ENCODE results near the gene JAZF1. TPM values are rescaled to one million over a fixed set of nuclear protein-coding genes. Genes with fewer than 3 reads are reported as not detected.

The JAZF1 gene
- total RNA-seq, 1 donor from 2014 or later: 6.4 TPM

GRCh38 chr7:28192786-28193585 lies 12.4 kb upstream of the JAZF1 start:
- Mint-ChIP-seq H3K27me3 (peaks cover 53% of the 10 kb centered on the region), H3K4me1 (ENCODE audit: low read depth) (peaks cover 4% of the 10 kb centered on the region), H3K36me3 (ENCODE audit: insufficient read depth) (no peaks in the 10 kb centered on the region), H3K4me3 (ENCODE audit: low read depth) (no peak overlapping the region), H3K9me3 (ENCODE audit: low read depth) (no peaks in the 10 kb centered on the region), H3K27ac (no peak overlapping the region)
- TF ChIP-seq, protein P1, sequence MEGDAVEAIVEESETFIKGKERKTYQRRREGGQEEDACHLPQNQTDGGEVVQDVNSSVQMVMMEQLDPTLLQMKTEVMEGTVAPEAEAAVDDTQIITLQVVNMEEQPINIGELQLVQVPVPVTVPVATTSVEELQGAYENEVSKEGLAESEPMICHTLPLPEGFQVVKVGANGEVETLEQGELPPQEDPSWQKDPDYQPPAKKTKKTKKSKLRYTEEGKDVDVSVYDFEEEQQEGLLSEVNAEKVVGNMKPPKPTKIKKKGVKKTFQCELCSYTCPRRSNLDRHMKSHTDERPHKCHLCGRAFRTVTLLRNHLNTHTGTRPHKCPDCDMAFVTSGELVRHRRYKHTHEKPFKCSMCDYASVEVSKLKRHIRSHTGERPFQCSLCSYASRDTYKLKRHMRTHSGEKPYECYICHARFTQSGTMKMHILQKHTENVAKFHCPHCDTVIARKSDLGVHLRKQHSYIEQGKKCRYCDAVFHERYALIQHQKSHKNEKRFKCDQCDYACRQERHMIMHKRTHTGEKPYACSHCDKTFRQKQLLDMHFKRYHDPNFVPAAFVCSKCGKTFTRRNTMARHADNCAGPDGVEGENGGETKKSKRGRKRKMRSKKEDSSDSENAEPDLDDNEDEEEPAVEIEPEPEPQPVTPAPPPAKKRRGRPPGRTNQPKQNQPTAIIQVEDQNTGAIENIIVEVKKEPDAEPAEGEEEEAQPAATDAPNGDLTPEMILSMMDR (IDR thresholded peaks at IDR 0.05; ENCODE audit: unreplicated experiment): no peak
- no peak for DNase-seq (ENCODE audit: low spot score, unreplicated experiment)

GRCh38 chr7:28191751-28192150 lies 11.2 kb upstream of the JAZF1 start:
- H3K27me3 Mint-ChIP-seq: peaks cover 62% of the 10 kb centered on the region
- peaks cover 4% of the 10 kb centered on the region for H3K4me1 Mint-ChIP-seq (ENCODE audit: low read depth)
- no peak overlapping the region for H3K27ac Mint-ChIP-seq
- DNase-seq (ENCODE audit: low spot score, unreplicated experiment): no peak
- TF ChIP-seq, protein P1 (IDR thresholded peaks at IDR 0.05; ENCODE audit: unreplicated experiment): no peak
- no peaks in the 10 kb centered on the region for H3K9me3 Mint-ChIP-seq (ENCODE audit: low read depth)
- no peaks in the 10 kb centered on the region for H3K36me3 Mint-ChIP-seq (ENCODE audit: insufficient read depth)
- no peak overlapping the region for H3K4me3 Mint-ChIP-seq (ENCODE audit: low read depth)

GRCh38 chr7:28191184-28191583 lies 10.6 kb upstream of the JAZF1 start:
- TF ChIP-seq, protein P1 (IDR thresholded peaks at IDR 0.05; ENCODE audit: unreplicated experiment): no peak
- Mint-ChIP-seq H3K4me3 (ENCODE audit: low read depth) (no peak overlapping the region), H3K4me1 (ENCODE audit: low read depth) (peaks cover 4% of the 10 kb centered on the region), H3K36me3 (ENCODE audit: insufficient read depth) (no peaks in the 10 kb centered on the region), H3K27me3 (peaks cover 63% of the 10 kb centered on the region), H3K9me3 (ENCODE audit: low read depth) (no peaks in the 10 kb centered on the region), H3K27ac (no peak overlapping the region)
- no peak for DNase-seq (ENCODE audit: low spot score, unreplicated experiment)

- TF ChIP-seq, protein P1 (IDR thresholded peaks at IDR 0.05; ENCODE audit: unreplicated experiment): no peak
- Mint-ChIP-seq H3K4me1 (ENCODE audit: low read depth) (peaks cover 4% of the 10 kb centered on the region), H3K4me3 (ENCODE audit: low read depth) (no peak overlapping the region), H3K27ac (no peak overlapping the region), H3K9me3 (ENCODE audit: low read depth) (no peaks in the 10 kb centered on the region), H3K27me3 (peaks cover 61% of the 10 kb centered on the region), H3K36me3 (ENCODE audit: insufficient read depth) (no peaks in the 10 kb centered on the region)
- no peak for DNase-seq (ENCODE audit: low spot score, unreplicated experiment)
These were observed 9.6 kb upstream of the JAZF1 start for GRCh38 chr7:28190077-28190710.

DNA sequence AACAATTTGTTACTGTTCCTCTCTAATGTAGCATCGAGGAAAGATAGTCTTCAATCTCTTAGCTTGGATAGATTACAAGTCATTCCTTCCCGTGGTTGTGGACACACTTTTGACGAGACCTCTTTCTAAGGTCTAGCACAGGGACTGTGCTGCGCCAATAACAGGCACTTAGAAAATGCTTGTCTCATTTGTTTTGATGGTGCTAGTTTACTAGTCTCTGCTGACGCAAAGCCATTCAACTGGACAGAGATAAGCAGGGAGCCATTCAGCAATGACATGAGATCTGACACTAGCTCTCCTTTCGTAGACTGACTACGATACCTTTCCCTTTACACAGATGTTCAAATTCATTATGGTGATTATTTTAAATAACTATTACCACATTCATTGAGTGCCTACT lies 6.4 kb upstream of the JAZF1 start:
- Mint-ChIP-seq H3K4me3 (ENCODE audit: low read depth) (no peak overlapping the region), H3K27me3 (peaks cover 79% of the 10 kb centered on the region), H3K27ac (no peak overlapping the region), H3K9me3 (ENCODE audit: low read depth) (no peaks in the 10 kb centered on the region), H3K4me1 (ENCODE audit: low read depth) (peaks cover 4% of the 10 kb centered on the region), H3K36me3 (ENCODE audit: insufficient read depth) (no peaks in the 10 kb centered on the region)
- TF ChIP-seq, protein P1 (IDR thresholded peaks at IDR 0.05; ENCODE audit: unreplicated experiment): no peak
- DNase-seq (ENCODE audit: low spot score, unreplicated experiment): no peak

Data from progenitor cell of endocrine pancreas (in vitro differentiated cells).